ENCODE results near the gene CSNK2B.

DNA sequence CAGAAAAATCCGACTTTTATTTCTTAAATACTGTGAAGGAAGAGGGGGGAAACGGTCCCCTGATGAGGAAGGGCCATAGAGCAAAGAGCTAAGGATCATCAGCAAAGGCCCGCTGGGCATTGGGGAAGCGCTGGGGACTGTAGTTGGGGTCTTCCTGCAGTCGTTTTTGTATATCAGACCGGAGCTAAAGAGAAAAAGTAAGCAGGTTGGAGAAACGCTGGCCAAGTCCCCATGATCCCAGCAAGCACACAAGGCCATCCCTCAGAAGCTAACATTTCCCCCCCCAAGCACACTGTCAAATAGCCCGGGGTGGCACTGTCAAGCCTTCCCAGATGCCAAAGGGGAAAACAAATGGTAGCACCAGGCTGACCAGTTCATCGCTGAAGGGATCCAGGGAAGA, 26.8 kb upstream of the CSNK2B start:
- TF ChIP-seq SUZ12 (IDR thresholded peaks at IDR 0.05): no peak
- no peak for TF ChIP-seq FOXA1 (IDR thresholded peaks at IDR 0.05)
